Measurements from ENCODE around the gene RARA.

Gene RARA

DNA sequence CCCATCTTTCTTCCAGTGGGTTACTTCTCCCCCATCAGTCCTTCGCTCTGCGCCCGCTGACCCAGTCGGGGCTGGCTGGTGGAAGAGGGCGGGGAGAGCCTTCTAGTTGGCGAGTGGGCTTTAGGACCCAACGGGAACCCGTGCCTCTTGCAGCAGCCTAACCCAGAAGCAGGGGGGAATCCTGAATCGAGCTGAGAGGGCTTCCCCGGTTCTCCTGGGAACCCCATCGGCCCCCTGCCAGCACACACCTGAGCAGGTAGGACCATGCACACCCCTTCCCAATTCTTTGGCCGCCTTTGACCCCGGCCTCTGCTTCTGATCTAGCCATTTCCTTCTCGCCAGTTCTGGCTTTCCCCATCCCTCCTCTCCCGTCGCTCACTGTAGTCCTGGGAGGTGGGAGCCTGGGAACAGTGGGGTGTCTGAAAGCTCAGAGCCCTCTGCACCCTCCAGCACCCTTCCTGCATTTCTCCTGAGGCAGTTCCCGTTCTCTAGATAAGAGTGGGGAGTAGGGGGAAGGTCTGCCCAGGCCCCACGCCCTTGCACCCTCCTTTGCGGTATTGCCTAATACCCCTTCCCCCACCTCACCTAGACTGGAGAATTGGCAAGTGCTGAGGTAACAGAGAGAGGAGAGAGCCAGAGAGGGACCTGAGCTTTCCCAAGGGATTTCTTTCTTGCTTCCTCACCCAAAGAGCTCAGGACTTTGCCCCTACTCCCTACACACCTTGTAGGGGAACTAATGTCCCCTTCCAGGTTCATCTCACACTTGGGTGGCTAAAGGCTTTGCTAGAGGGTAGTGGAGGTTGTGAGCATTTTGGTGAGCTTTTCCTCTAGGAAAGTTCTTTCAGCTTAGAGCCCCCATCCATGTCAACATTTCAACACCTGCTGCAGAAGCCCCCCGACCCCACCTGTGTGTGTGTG, at the start of gene RARA:
Gene RARA, plus strand, starts transcription at position 150 of the 918 bp plus-strand sequence. CDS start 22,039 bp downstream, outside the sequence.
- DNase-seq, result no peak

- DNase-seq, result no peak
Observed at GRCh38 chr17:40259505-40259904, 49.5 kb upstream of the RARA start.

- DNase-seq, result no peak
Observed at GRCh38 chr17:40260528-40260927, 48.5 kb upstream of the RARA start.

- no peak for DNase-seq
Observed at GRCh38 chr17:40264458-40265185, 44.4 kb upstream of the RARA start.

GRCh38 chr17:40265337-40265736, 43.6 kb upstream of the RARA start:
- DNase-seq, result no peak

DNA sequence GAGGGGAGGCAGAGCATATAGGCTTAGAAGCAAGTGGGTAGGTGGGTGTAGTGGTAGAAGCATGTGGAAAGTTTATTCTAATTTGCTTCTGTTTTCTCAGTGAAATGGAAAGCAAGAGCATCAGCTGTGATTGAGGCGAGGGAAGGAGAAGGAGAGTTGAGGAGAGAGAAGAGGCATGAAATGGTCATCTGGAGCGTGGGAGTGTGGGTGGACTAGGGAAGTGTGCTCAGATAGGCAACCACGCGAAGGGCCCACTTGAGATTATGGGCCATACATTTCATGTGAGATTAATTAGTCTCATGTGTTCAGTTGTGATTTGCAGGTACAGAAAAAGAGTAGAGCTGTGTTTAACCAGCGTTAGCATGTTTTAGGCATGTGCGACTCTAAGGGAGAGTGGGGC, 42.1 kb upstream of the RARA start:
- no peak for DNase-seq

DNA sequence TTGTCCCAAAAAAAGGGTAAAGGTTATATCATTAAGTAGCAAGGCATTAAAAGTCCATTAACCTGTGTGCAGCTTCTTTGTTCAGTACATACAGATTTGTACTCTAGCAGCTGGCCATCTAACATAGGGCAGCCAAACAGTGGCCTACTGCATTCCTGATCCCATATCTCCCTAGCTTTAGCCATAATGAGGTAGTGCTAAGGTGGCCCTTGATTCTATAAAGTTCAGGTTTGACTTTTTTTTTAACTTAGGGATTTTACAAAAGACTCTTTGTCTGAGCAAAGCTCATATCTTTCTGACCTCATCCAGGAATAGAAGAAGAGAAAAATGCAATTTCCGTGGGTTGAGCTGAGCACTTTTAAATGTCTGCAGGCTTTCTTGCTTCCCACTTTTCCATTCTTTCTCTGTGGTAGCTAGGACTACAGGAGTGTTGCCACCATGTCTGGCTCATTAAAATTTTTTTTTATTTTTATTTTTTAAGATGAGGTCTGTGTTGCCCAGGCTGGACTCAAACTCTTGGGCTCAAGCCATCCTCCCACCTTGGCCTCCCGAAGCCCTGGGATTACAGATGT, 40.8 kb upstream of the RARA start:
- DNase-seq, result no peak

DNA sequence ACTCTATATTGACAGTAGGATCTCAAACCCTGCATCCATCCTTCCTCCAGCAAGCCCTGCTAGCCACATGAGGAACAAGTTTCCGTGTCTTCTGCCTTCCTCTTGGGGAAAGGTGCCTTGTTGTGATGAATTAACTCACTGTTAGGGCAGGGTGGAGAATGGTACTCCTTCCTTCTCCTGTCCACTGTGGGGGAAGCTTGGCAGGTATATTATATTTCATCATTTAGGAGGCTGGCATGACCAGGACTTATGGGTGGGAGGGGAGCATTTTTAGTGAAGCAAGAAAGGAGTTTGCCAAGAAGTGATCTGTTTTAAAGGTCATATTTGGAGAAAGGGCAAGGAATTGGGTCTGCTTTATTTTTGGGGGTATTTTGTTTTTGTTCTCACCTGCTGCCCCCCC, 30.6 kb upstream of the RARA start:
- no peak for DNase-seq

DNA sequence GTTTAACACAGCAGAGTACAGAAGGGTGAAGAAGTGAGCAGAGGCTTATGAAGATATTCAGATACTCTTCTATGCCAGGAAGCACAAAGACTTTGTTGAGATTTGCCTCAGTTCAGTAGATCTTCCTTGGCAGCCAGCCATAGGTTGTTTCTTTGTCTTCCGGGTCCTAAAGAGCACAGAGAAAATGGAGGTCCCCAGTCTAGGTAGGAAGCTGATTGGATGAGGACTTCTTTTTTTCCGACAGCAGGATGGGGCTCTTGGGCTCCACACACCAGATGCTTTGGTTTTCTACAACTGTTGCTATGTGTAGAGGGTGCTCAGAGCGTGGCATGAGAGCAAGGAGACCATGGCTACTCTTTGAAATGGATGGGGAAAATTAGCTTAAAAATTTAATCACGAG, 29.6 kb upstream of the RARA start:
- no peak for DNase-seq

DNA sequence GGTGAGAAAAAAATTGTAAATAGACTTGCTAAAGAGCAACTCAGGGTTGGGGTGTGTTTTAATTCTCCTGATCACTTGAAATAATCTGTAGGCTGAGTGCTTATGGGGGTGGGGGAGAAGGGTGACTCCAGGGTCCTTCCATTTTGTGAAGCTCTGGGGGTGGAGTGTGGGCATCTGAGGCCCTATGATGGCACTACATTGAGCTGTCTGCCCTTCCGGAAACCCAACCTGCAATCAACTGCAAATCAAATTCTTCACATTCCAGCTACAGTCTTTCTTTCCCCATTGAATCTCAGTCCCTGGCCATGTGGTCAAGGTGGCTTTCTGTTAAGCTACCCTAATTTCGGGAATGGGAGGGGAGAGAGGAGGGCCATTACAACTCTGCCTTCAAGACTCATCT, 27.3 kb upstream of the RARA start:
- DNase-seq, result no peak

GRCh38 chr17:40283662-40284061, 25.3 kb upstream of the RARA start:
- no peak for DNase-seq

GRCh38 chr17:40284085-40284713, 24.8 kb upstream of the RARA start:
- no peak for DNase-seq

DNA sequence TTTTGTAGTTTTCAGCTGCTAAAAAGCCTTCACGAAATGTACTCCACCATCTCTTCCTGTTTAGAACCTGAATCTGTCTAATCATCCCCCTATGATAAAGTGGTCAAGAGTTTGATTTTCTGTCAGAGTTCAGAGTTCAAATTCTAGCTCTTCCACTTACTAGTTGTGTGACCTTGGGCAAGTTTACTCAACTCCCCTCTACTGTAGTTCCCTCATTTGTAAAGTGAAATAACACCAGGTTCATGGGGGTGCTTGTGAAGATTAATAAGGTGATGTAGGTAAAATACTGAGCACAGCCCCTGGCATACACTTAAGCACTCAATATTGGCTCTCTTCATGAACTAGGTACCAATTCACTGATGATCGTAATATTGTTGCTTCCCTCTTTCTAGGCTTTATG, 22.5 kb upstream of the RARA start:
- no peak for DNase-seq

- DNase-seq, result no peak
Observed at GRCh38 chr17:40287159-40287493, 21.9 kb upstream of the RARA start.

DNA sequence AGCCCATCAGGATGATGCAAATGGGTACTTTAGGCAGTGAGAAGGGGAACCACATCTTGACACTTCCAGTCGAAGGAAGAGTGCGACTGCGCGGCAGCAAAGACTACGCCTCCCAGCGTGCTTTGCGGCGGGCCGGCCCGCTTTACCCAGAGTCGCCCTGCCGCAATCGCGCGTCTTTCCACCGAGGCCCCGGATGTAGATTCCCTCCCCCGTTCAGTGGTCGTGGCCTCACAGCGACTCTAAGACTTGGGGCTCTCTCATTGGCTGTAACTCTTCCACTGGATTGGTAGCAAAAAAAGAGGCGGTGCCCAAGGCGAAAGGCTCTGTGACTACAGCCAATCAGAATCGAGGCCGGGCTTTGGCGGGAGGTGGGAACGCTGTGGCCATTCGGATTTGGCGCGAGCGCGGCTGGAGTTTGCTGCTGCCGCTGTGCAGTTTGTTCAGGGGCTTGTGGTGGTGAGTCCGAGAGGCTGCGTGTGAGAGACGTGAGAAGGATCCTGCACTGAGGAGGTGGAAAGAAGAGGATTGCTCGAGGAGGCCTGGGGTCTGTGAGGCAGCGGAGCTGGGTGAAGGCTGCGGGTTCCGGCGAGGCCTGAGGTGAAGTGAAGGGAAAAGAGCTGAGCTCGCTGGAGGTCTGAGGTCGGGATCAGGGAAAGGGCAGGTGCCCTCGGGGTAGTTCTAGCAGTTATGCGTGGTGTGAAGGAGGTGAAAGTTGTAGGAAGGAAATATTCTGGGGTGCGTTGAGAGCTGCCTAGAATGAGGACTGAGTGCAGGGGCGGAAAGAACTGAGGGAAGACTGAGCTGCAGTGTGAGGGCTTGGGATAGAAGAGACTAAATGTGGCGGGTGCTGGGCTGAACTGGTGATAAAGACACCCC, 21.2 kb upstream of the RARA start, which contains the start of gene CDC6:
Gene CDC6, plus strand, starts transcription at position 386 of the 876 bp plus-strand sequence. CDS start 1,542 bp downstream, outside the sequence.
- peak; percentile 99 for DNase-seq

DNA sequence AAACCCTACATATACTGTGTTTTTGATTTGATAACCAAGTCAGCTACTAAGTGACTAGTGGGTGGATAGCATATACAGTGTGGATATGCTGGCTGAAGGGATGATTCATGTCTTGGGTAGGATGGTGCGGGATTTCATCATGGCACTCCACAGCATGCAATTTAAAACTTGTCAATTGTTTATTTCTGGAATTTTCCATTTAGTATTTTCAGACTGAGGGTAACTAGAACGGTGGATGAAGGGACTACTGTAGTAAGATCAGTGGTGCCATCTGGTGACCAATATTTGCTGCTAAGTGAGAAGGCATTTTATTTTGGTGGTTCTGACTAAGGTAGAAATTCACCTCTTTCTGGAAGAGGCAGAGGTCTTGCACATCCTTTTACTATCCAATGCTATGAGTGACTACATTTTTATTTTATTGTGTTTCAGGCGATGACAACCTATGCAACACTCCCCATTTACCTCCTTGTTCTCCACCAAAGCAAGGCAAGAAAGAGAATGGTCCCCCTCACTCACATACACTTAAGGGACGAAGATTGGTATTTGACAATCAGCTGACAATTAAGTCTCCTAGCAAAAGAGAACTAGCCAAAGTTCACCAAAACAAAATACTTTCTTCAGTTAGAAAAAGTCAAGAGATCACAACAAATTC, 18.2 kb upstream of the RARA start:
- DNase-seq, result no peak

DNA sequence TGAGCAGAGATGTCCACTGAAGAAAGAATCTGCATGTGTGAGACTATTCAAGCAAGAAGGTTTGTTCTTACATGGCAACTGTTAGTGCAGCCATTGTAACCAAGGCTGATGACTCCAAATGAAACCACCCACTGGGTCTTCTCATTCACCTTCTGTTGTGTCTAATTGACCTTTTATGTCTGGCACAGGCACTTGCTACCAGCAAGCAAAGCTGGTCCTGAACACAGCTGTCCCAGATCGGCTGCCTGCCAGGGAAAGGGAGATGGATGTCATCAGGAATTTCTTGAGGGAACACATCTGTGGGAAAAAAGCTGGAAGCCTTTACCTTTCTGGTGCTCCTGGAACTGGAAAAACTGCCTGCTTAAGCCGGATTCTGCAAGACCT, 17.7 kb upstream of the RARA start:
- no peak for DNase-seq

DNA sequence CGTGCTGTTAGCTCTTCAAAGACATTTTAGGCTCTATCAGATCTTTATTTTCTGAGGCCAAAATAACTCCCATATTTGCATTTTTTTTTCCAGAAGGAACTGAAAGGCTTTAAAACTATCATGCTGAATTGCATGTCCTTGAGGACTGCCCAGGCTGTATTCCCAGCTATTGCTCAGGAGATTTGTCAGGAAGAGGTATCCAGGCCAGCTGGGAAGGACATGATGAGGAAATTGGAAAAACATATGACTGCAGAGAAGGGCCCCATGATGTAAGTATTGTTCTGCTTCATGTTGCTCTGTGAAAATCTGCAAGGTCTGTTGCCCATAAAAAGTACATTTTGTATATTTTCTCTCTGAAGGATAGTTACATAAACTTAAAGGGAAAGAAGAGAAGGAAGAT, 15.6 kb upstream of the RARA start:
- no peak for DNase-seq

DNA sequence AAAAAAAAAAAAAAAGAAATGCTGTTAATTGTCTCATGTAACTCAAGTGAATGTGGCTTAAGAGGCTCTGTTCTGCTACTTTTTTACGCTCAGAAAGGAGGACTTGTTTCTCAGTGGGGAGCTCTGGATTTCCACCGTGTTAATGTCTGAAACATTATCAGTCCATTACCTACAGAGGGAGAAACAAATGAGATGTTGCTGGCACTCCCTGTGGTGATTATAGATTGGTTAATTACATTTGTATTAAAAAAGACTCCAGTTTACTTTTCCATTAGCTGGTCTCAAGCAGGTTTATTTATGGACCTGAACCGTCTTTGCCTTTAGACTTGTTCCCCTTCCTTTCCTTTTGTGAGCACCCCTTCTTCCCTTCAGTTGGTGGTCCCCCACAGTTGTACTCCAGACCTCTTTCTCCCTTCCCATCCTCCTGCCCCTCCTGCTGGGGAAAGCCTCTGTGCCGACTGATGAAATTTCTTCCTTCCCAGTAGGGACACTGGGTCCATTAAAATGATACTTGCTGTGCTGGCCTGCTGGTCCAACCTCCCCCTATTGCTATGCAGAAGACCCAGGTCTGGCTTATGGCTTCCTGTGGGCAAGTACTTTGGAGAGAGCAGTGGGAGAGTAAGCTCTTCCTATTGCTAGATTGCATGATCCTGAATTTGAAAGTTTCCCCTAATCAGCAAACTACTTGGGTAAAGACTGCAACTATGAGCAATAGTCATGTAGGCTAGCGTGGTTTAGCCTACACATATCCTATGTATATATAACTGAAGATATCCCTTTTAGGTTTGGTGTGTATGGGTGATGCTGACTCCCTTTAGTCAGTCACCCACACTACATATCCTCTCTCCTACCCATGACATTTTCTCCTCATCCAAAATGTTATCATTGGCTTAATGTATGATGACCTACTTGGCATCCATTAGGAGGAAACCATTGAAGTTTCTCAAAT, 13.2 kb upstream of the RARA start:
- DNase-seq, result no peak

DNA sequence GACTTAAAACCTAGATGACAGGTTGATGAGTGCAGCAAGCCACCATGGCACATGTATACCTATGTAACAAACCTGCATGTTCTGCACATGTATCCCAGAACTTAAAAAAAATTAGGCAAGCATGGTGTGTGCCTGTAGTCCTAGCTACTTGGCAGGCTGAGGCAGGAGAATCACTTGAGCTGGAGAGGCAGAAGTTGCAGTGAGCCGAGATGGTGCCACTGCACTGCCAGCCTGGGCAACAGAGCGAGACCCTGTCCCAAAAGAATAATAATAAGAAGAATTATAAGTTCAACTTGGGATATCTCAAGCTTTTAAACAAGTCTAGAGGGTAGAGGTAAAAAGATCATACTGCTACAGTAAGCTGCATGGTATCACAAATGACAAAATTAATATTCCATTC, 11.5 kb upstream of the RARA start:
- DNase-seq, result no peak

- DNase-seq, result no peak
Observed at GRCh38 chr17:40298726-40299125, 10.3 kb upstream of the RARA start.

All from DMS79 (cell line).